Measurements from ENCODE around the gene FGG.

Gene FGG

DNA sequence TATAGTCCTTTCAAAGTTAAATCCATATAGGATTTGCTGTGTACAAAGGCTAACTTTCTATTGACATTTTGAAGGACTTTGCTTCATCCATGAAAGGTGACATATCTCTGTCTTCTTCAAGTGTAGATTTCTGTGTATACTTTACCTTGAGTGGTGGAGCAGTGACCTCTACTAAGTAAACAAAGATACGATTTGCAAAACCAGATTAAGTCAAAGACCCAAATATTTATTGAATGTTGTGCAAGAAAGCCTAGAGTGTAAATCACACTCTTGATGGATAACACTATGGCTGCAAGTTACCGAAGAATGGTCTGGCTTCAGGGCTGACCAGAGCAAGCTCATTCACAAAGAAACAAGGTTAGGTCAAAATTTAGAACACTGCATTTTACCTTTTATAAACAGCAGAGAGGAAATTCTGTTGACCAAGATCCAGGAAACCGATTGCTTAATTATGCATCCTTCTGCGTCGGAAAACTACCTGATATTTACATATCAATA is 5.4 kb upstream of the FGG start:
- TF ChIP-seq MYC (IDR thresholded peaks at IDR 0.05; ENCODE audit: low read depth, low read length), result no peak
- TF ChIP-seq, protein P1, sequence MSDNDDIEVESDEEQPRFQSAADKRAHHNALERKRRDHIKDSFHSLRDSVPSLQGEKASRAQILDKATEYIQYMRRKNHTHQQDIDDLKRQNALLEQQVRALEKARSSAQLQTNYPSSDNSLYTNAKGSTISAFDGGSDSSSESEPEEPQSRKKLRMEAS (IDR thresholded peaks at IDR 0.05; ENCODE audit: low read depth, low read length), result no peak
- TF ChIP-seq, protein P2, sequence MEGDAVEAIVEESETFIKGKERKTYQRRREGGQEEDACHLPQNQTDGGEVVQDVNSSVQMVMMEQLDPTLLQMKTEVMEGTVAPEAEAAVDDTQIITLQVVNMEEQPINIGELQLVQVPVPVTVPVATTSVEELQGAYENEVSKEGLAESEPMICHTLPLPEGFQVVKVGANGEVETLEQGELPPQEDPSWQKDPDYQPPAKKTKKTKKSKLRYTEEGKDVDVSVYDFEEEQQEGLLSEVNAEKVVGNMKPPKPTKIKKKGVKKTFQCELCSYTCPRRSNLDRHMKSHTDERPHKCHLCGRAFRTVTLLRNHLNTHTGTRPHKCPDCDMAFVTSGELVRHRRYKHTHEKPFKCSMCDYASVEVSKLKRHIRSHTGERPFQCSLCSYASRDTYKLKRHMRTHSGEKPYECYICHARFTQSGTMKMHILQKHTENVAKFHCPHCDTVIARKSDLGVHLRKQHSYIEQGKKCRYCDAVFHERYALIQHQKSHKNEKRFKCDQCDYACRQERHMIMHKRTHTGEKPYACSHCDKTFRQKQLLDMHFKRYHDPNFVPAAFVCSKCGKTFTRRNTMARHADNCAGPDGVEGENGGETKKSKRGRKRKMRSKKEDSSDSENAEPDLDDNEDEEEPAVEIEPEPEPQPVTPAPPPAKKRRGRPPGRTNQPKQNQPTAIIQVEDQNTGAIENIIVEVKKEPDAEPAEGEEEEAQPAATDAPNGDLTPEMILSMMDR (IDR thresholded peaks at IDR 0.05; ENCODE audit: low read depth, low read length), result no peak
- DNase-seq (ENCODE audit: low read depth), result no peak
- H3K4me3 ChIP-seq (ENCODE audit: low read depth, low read length), result no peak overlapping the region

DNA sequence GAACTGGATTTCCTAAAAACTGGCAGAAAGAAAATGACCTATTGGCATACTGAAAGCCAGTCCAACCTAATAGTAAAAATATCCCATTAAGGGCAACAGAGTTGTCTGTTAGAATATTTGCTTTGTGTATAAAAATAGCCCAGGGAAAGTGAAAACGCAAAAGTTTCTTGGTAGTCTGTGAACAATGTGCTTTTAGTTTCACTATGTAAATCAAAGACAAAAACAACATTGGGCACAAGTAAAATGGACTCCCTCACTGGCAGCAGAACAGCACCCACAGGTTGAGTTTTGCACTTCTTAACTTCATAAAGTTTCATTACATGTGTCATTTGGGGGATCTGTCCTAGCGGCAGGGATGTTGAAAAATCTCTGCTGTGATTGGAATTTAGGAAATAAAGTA is 4.3 kb upstream of the FGG start:
- no peak overlapping the region for H3K4me3 ChIP-seq (ENCODE audit: low read depth, low read length)
- no peak for DNase-seq (ENCODE audit: low read depth)
- TF ChIP-seq, protein P1 (IDR thresholded peaks at IDR 0.05; ENCODE audit: low read depth, low read length), result no peak
- TF ChIP-seq, protein P2 (IDR thresholded peaks at IDR 0.05; ENCODE audit: low read depth, low read length), result no peak
- no peak for TF ChIP-seq MYC (IDR thresholded peaks at IDR 0.05; ENCODE audit: low read depth, low read length)
- no peak for TF ChIP-seq POLR2A (IDR thresholded peaks at IDR 0.05; ENCODE audit: extremely low read depth, insufficient read length)

DNA sequence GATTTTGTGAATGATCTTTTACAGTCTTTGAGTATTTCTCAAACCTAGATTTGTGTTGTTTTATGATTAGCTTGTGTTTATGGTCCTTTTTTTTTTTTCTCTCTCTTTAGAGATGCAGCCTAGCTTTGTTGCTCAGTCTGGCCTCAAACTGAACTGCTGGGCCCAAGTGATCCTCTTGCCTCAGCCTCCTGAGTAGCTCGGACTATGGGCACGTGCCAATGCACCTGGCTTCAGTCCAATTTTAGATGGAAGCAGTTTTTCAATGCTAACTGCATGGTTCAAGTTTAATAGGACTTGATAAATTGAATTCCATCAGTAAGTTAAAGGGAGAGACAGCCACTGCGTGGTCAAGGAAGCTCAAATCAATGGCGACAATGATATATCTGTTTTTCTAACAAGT is 3.8 kb upstream of the FGG start:
- no peak overlapping the region for H3K4me3 ChIP-seq (ENCODE audit: low read depth, low read length)
- DNase-seq (ENCODE audit: low read depth), result no peak
- TF ChIP-seq, protein P2 (IDR thresholded peaks at IDR 0.05; ENCODE audit: low read depth, low read length), result no peak
- TF ChIP-seq, protein P1 (IDR thresholded peaks at IDR 0.05; ENCODE audit: low read depth, low read length), result no peak
- TF ChIP-seq POLR2A (IDR thresholded peaks at IDR 0.05; ENCODE audit: extremely low read depth, insufficient read length), result no peak
- TF ChIP-seq MYC (IDR thresholded peaks at IDR 0.05; ENCODE audit: low read depth, low read length), result no peak

DNA sequence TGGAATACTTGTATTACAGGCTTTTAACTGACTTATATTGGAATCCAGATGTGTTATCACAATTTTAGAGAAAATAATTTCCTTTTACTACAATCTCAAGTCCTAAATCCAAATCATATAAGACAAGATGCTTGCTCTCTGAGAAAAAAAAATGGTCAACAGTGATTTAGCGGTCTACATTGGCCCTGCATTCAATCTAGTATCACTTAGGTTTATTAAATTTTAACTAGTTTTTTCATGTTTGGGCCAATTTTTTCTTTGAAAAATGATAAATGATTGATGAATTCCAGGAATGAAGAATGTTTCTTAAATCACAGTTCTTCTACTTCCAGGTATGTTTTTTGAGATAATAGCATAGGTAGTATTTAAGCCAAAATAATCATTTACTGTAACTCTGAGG is 2.8 kb upstream of the FGG start:
- DNase-seq (ENCODE audit: low read depth), result no peak
- TF ChIP-seq POLR2A (IDR thresholded peaks at IDR 0.05; ENCODE audit: extremely low read depth, insufficient read length), result no peak
- TF ChIP-seq MYC (IDR thresholded peaks at IDR 0.05; ENCODE audit: low read depth, low read length), result no peak
- TF ChIP-seq, protein P2 (IDR thresholded peaks at IDR 0.05; ENCODE audit: low read depth, low read length), result no peak
- TF ChIP-seq, protein P1 (IDR thresholded peaks at IDR 0.05; ENCODE audit: low read depth, low read length), result no peak
- H3K4me3 ChIP-seq (ENCODE audit: low read depth, low read length), result no peak overlapping the region

DNA sequence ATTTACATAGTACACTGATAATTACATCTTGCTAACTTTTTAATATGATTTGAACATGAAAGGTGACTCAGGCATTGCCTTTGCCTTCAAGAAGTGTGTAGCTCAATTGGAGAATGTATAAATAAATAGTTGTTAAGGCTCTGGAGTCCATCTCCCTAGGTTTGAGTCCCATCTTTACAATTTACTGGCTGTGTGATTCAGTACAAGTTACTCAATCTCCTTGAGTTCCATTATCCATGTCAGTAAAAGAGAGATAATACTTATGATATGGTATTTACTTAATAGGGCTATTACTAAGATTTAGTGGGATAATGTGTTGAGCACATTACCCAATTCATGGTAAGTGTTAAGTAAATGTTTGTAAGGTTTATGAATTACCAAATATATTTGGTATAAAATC is 1.9 kb upstream of the FGG start:
- no peak for TF ChIP-seq POLR2A (IDR thresholded peaks at IDR 0.05; ENCODE audit: extremely low read depth, insufficient read length)
- no peak for TF ChIP-seq MYC (IDR thresholded peaks at IDR 0.05; ENCODE audit: low read depth, low read length)
- TF ChIP-seq, protein P1 (IDR thresholded peaks at IDR 0.05; ENCODE audit: low read depth, low read length), result no peak
- TF ChIP-seq, protein P2 (IDR thresholded peaks at IDR 0.05; ENCODE audit: low read depth, low read length), result no peak
- no peak for DNase-seq (ENCODE audit: low read depth)
- H3K4me3 ChIP-seq (ENCODE audit: low read depth, low read length), result no peak overlapping the region

DNA sequence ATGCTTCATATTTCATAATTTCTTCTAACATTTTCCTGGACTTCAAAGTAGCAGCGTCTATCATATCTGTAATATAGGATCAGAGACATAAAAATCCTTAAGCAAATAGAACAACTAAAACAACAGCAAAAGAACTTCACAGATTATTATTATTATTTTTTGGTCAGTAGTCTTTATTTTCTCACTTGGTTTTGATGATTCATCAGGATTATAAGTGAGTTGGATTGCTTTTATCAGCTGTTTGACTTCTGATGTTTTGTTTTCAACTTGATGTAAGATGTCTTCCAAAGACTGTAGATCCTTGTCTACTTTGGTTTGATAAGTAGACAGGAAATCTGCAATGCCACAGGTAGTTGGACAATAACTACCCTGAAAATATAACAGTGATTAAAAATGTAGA is 623 bp downstream of the FGG start:
- DNase-seq (ENCODE audit: low read depth), result no peak
- TF ChIP-seq, protein P1 (IDR thresholded peaks at IDR 0.05; ENCODE audit: low read depth, low read length), result no peak
- TF ChIP-seq POLR2A (IDR thresholded peaks at IDR 0.05; ENCODE audit: extremely low read depth, insufficient read length) (no peak), MYC (IDR thresholded peaks at IDR 0.05; ENCODE audit: low read depth, low read length) (no peak)
- TF ChIP-seq, protein P2 (IDR thresholded peaks at IDR 0.05; ENCODE audit: low read depth, low read length), result no peak
- no peak overlapping the region for H3K4me3 ChIP-seq (ENCODE audit: low read depth, low read length)

All from NB4 (cell line).